ENCODE data around the gene KLHL18. TPM values are rescaled to one million over a fixed set of nuclear protein-coding genes. Genes with fewer than 3 reads are reported as not detected.

The KLHL18 gene
- total and polyA plus RNA-seq, 2 of the 4 experiments (the other 2 are of a cell fraction), result 29.1 to 76.2 TPM

DNA sequence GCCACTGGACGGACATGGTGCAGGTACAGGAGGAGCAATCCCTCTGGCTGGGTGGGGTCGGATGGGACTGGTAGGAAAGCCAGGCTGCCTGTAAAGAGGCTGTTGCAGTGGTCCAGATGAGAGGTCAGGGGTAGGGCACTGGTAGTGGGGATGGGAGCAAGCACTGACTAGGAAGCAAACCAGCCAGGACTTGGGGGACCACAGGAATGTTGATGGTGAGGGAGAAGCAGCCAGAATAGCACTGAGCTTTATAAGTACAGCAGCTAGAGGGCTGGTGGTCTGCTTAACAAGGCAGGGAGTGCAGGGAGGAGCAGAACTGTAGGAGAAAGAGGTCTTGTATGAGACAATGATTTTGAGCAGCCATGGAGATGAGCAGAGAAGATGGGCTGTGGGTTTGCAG lies 59.4 kb downstream of the KLHL18 start:
- TF ChIP-seq MXI1 (IDR thresholded peaks at IDR 0.05; ENCODE audit: borderline replicate concordance, low read depth, low read length) (no peak), CHD1 (IDR thresholded peaks at IDR 0.05; ENCODE audit: low read depth, low read length) (no peak)
- TF ChIP-seq, protein P1, sequence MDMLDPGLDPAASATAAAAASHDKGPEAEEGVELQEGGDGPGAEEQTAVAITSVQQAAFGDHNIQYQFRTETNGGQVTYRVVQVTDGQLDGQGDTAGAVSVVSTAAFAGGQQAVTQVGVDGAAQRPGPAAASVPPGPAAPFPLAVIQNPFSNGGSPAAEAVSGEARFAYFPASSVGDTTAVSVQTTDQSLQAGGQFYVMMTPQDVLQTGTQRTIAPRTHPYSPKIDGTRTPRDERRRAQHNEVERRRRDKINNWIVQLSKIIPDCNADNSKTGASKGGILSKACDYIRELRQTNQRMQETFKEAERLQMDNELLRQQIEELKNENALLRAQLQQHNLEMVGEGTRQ (IDR thresholded peaks at IDR 0.05; ENCODE audit: low read depth, low read length), result no peak
- H3K79me1 ChIP-seq (ENCODE audit: low read depth in 1 of 2, low read length in 2 of 2), result peaks cover 0 to 12% of the 10 kb centered on the region in 2 experiments; a peak in 2 of 4 replicates
- ATAC-seq (ENCODE audit: low read depth) (no peak), DNase-seq (no peak)
- H3K23ac ChIP-seq (ENCODE audit: low read depth, low read length), result no peak overlapping the region
- peaks cover 42% of the 10 kb centered on the region for H3K36me3 ChIP-seq (ENCODE audit: control insufficient read depth, insufficient read depth, low read length)
- no peaks in the 10 kb centered on the region for H3K9me3 ChIP-seq (ENCODE audit: control insufficient read depth, insufficient read depth, low read length)
- H3K56ac ChIP-seq (ENCODE audit: extremely low read depth, insufficient read depth, low read length), result no peak overlapping the region
- H4K91ac ChIP-seq (ENCODE audit: insufficient read depth, low read depth, low read length), result no peak overlapping the region
- H2AK9ac ChIP-seq (replicated peaks; ENCODE audit: low read depth, low read length, poor library complexity), result no peak overlapping the region
- H3K4me2 ChIP-seq (ENCODE audit: low read depth, low read length), result no peak overlapping the region
- no peak overlapping the region for H2BK120ac ChIP-seq (ENCODE audit: low read depth, low read length)
- peaks cover 4% of the 10 kb centered on the region for H4K20me1 ChIP-seq (ENCODE audit: insufficient read depth, low read length)
- WGBS, 2 experiments (ENCODE audit: extremely low coverage in 2 of 2, insufficient read length in 1 of 2), result no CpG with 5 or more reads among the region's 2 CpGs
- BruUV-seq (replicated peaks), result no TSS peak
- ChIA-PET CTCF (no interaction called here), POLR2A (ENCODE audit: unreplicated experiment) (no interaction called here)
- H2AK5ac ChIP-seq (ENCODE audit: low read depth, low read length), result no peak overlapping the region
- dilution Hi-C loops (cut with HindIII; ENCODE audit: low sequenced_read_pairs, unreplicated experiment) (no loop called here), intact Hi-C loops (cut with micrococcal nuclease) (no loop called here), in situ Hi-C loops (cut with MboI; ENCODE audit: low sequenced_read_pairs) (no loop called here)
- H3K9ac ChIP-seq (ENCODE audit: low read depth, low read length), result no peak overlapping the region
- H4K5ac ChIP-seq (ENCODE audit: low read depth, low read length), result no peak overlapping the region
- H3K4ac ChIP-seq (ENCODE audit: low read depth, low read length), result no peak overlapping the region
- H3K18ac ChIP-seq (ENCODE audit: low read depth, low read length), result no peak overlapping the region
- H2BK15ac ChIP-seq (ENCODE audit: low read depth, low read length), result no peak overlapping the region
- no peak overlapping the region for H2BK5ac ChIP-seq (ENCODE audit: low read depth, low read length, poor library complexity, severe bottlenecking)
- H3K27ac ChIP-seq (ENCODE audit: insufficient read depth, low read length), result no peak overlapping the region
- no peak overlapping the region for H2AFZ ChIP-seq (replicated peaks; ENCODE audit: low read length, poor library complexity)
- H4K8ac ChIP-seq (ENCODE audit: low read depth in 2 of 2, low read length in 2 of 2), result no peak overlapping the region
- H3K14ac ChIP-seq (replicated peaks; ENCODE audit: low read depth, low read length), result no peak overlapping the region
- no peaks in the 10 kb centered on the region for H3K27me3 ChIP-seq (ENCODE audit: control insufficient read depth, insufficient read depth, low read length)
- H3K9me1 ChIP-seq (ENCODE audit: insufficient read depth, low read length), result peaks cover 22% of the 10 kb centered on the region
- H3K4me1 ChIP-seq (ENCODE audit: control insufficient read depth, insufficient read depth, low read length), result peaks cover 9% of the 10 kb centered on the region
- no peak overlapping the region for H3K4me3 ChIP-seq (ENCODE audit: insufficient read depth, low read depth, low read length)
- H2BK20ac ChIP-seq (ENCODE audit: low read depth, low read length), result no peak overlapping the region

Measured in IMR-90 (cell line).